Endodermal cell (in vitro differentiated cells): ENCODE measurements around the gene DNM1L. TPM values are rescaled to one million over a fixed set of nuclear protein-coding genes. Genes with fewer than 3 reads are reported as not detected.

Experiments
- DNase-seq: peaks from one replicate; pipeline ENCODE4 v3.0.0-alpha.2; 2017
- H3K27ac ChIP-seq: 2 replicates; pipeline ENCODE4 v1.5.1; 2013; ENCODE audit warnings: mild to moderate bottlenecking, low read depth, low read length, moderate library complexity
- H3K27me3 ChIP-seq: 2 replicates; pipeline ENCODE4 v1.6.1; 2013; ENCODE audit warnings: mild to moderate bottlenecking, low read length, moderate library complexity; ENCODE audit not compliant: insufficient read depth, control insufficient read depth, poor library complexity, severe bottlenecking
- H3K36me3 ChIP-seq: 2 replicates; pipeline ENCODE4 v1.7.0; 2013; ENCODE audit warnings: mild to moderate bottlenecking, low read length, moderate library complexity; ENCODE audit not compliant: control insufficient read depth, insufficient read depth
- H3K4me1 ChIP-seq: one replicate; pipeline ENCODE4 v1.7.0; 2013; ENCODE audit warnings: low read length; ENCODE audit not compliant: control insufficient read depth, insufficient read depth
- H3K4me3 ChIP-seq: 2 replicates; pipeline ENCODE4 v1.5.1; 2013; ENCODE audit warnings: mild to moderate bottlenecking, low read length, moderate library complexity
- H3K9ac ChIP-seq: 2 replicates; pipeline ENCODE4 v1.6.1; 2013; ENCODE audit warnings: mild to moderate bottlenecking, low read length, moderate library complexity; ENCODE audit not compliant: poor library complexity, severe bottlenecking; ENCODE audit errors: extremely low read depth
- H3K9me3 ChIP-seq: 2 replicates; pipeline ENCODE4 v1.6.1; 2013; ENCODE audit warnings: mild to moderate bottlenecking, low read length, moderate library complexity; ENCODE audit not compliant: control insufficient read depth
- H3K27ac Mint-ChIP-seq: 2 replicates; pipeline ENCODE4 v1.8.0; 2020; ENCODE audit warnings: mixed read lengths
- H3K27me3 Mint-ChIP-seq: 2 replicates; pipeline ENCODE4 v1.8.0; 2021; ENCODE audit warnings: mild to moderate bottlenecking, mixed read lengths; ENCODE audit not compliant: insufficient read depth
- H3K36me3 Mint-ChIP-seq: 2 replicates; pipeline ENCODE4 v1.8.0; 2020; ENCODE audit warnings: low read depth, mixed read lengths
- H3K4me1 Mint-ChIP-seq: 2 replicates; pipeline ENCODE4 v1.8.0; 2020; ENCODE audit warnings: mixed read lengths
- H3K4me3 Mint-ChIP-seq: 2 replicates; pipeline ENCODE4 v1.8.0; 2020; ENCODE audit warnings: mild to moderate bottlenecking, moderate library complexity, mixed read lengths
- H3K9me3 Mint-ChIP-seq: 2 replicates; pipeline ENCODE4 v1.8.0; 2020; ENCODE audit warnings: mild to moderate bottlenecking, mixed read lengths
- CTCF ChIP-seq: fragments of 200-600 bp; sonication (generic); conservative IDR thresholded peaks from 2 replicates; pipeline ENCODE4 v1.5.0; 2021; ENCODE audit warnings: antibody characterized with exemption, mild to moderate bottlenecking
- WGBS, 2 experiments: methylation state at CpG; one replicate each; pipeline versions ENCODE4 v1.1.5 to v1.1.7; 2013; ENCODE audit warnings: missing lambda C conversion rate in 2 of 2, mixed read lengths in 1 of 2; ENCODE audit not compliant: insufficient coverage in 1 of 2, insufficient read length in 1 of 2; 5-methylcytosine and 5-hydroxymethylcytosine counted together
- total RNA-seq, 2 donors: library from RNA; stranded (reverse); fragmentation: NEBNext Ultra II Directional in 1 of 2; extraction: Animal tissue kit (Norgen Biotek cat#: 25700) in 1 of 2; gene quantifications; 2 replicates in 1 of 2; 3 replicates in 1 of 2; pipeline ENCODE4 v1.2.1, GENCODE V29; 2021

Gene DNM1L
- total RNA-seq, 2 donors from 2014 or later, result 100 to 156 TPM

GRCh38 chr12:32757157-32757556 is 78.1 kb downstream of the DNM1L start:
- Mint-ChIP-seq H3K27ac (no peak overlapping the region), H3K9me3 (no peaks in the 10 kb centered on the region)

DNA sequence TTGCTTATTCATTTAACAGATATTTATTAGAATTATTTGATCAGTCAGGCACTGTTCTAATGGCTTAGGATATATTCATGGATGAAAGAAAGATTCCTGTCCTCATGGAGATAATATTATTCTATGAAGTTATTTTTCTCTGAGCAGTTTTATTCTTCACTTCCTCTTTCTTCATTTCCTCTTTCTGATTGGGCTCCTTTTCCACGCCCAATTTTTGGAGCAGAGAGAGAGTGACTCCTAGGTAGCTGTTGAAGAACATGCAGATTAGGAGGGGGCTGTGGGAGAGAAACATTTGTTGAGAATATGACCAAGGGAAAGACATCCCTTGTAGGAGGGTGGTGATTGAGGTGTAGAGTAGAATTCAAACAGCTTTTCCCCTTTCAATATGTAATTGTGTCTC is 82.6 kb downstream of the DNM1L start:
- Mint-ChIP-seq H3K4me1 (peaks cover 6% of the 10 kb centered on the region), H3K27ac (no peak overlapping the region), H3K9me3 (no peaks in the 10 kb centered on the region), H3K4me3 (no peak overlapping the region), H3K27me3 (no peaks in the 10 kb centered on the region), H3K36me3 (no peaks in the 10 kb centered on the region)
- H3K4me1 ChIP-seq, result no peaks in the 10 kb centered on the region
- H3K36me3 ChIP-seq, result no peaks in the 10 kb centered on the region
- TF ChIP-seq CTCF, result no peak
- no peaks in the 10 kb centered on the region for H3K27me3 ChIP-seq
- no peak for DNase-seq
- H3K27ac ChIP-seq, result no peak overlapping the region
- WGBS, 2 experiments, result 63% methylated on average over 1 of the region's 1 CpG; no CpG with 5 or more reads in 1 of the 2 experiments
- no peak overlapping the region for H3K9ac ChIP-seq
- no peaks in the 10 kb centered on the region for H3K9me3 ChIP-seq
- no peak overlapping the region for H3K4me3 ChIP-seq

More at GRCh38 chr12:32757157-32757556, 78.1 kb downstream of the DNM1L start:
- no peaks in the 10 kb centered on the region for H3K27me3 ChIP-seq
- WGBS, 2 experiments, result 94% methylated on average over 2 to 3 of the region's 3 CpGs
- peaks cover 6% of the 10 kb centered on the region for H3K4me1 ChIP-seq
- no peaks in the 10 kb centered on the region for H3K9me3 ChIP-seq
- no peak overlapping the region for H3K4me3 ChIP-seq
- no peak for TF ChIP-seq CTCF
- no peak overlapping the region for H3K9ac ChIP-seq
- H3K36me3 ChIP-seq, result peaks cover 19% of the 10 kb centered on the region
- no peaks in the 10 kb centered on the region for H3K27me3 Mint-ChIP-seq
- H3K4me1 Mint-ChIP-seq, result peaks cover 21% of the 10 kb centered on the region
- peaks cover 17% of the 10 kb centered on the region for H3K36me3 Mint-ChIP-seq
- no peak overlapping the region for H3K27ac ChIP-seq
- DNase-seq, result no peak
- no peak overlapping the region for H3K4me3 Mint-ChIP-seq

DNA sequence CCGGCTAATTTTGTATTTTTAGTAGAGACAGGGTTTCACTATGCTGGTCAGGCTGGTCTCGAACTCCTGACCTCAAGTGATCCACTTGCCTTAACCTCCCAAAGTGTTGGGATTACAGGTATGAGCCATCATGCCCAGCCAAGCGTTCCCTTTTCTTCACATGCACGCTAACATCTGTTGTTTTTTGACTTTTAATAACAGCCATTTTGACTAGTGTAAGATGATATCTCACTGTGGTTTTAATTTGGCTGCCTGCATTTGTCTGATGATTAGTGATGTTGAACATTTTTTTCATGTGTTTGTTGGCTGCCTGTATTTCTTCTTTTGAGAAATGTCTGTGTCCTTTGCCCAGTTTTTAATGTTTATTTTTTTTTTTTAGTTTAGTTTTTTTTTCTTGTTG is 86.8 kb downstream of the DNM1L start:
- Histone ChIP-seq H3K9ac (no peak overlapping the region), H3K36me3 (no peaks in the 10 kb centered on the region), H3K4me1 (no peaks in the 10 kb centered on the region), H3K4me3 (no peak overlapping the region), H3K9me3 (no peaks in the 10 kb centered on the region), H3K27ac (no peak overlapping the region), H3K27me3 (no peaks in the 10 kb centered on the region)
- no peak overlapping the region for H3K4me3 Mint-ChIP-seq
- 89 to 94% methylated on average over 2 to 4 of the region's 4 CpGs for WGBS, 2 experiments
- H3K9me3 Mint-ChIP-seq, result no peaks in the 10 kb centered on the region
- no peaks in the 10 kb centered on the region for H3K27me3 Mint-ChIP-seq
- no peak overlapping the region for H3K27ac Mint-ChIP-seq
- peaks cover 10% of the 10 kb centered on the region for H3K4me1 Mint-ChIP-seq
- H3K36me3 Mint-ChIP-seq, result no peaks in the 10 kb centered on the region
- TF ChIP-seq CTCF, result no peak
- DNase-seq, result no peak
